Uterus (tissue), 2 donors: ENCODE results near the gene CHML.

ENCODE experiments used
- POLR2A ChIP-seq, 2 donors: fragments of 450-650 bp; IDR thresholded peaks; one replicate each; pipeline ENCODE4 v1.6.1; 2016; ENCODE audit warnings: antibody characterized with exemption in 2 of 2, mild to moderate bottlenecking in 1 of 2, moderate library complexity in 1 of 2
- TF ChIP-seq, protein P1 (sequence below), 4 experiments: fragments of 200-600 bp in 2 of 4; fragments of 450-650 bp in 2 of 4; sonication (generic) in 2 of 4; IDR thresholded peaks; one replicate each; pipeline ENCODE4 v1.5.1; 2016 to 2019; ENCODE audit warnings: antibody characterized with exemption in 4 of 4, mild to moderate bottlenecking in 2 of 4, moderate library complexity in 1 of 4

GRCh38 chr1:241627453-241628259, 12.5 kb downstream of the CHML start:
- TF ChIP-seq, protein P1, sequence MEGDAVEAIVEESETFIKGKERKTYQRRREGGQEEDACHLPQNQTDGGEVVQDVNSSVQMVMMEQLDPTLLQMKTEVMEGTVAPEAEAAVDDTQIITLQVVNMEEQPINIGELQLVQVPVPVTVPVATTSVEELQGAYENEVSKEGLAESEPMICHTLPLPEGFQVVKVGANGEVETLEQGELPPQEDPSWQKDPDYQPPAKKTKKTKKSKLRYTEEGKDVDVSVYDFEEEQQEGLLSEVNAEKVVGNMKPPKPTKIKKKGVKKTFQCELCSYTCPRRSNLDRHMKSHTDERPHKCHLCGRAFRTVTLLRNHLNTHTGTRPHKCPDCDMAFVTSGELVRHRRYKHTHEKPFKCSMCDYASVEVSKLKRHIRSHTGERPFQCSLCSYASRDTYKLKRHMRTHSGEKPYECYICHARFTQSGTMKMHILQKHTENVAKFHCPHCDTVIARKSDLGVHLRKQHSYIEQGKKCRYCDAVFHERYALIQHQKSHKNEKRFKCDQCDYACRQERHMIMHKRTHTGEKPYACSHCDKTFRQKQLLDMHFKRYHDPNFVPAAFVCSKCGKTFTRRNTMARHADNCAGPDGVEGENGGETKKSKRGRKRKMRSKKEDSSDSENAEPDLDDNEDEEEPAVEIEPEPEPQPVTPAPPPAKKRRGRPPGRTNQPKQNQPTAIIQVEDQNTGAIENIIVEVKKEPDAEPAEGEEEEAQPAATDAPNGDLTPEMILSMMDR (IDR thresholded peaks at IDR 0.05), result peak in 2 of 4 experiments; percentile 19 to 29
- TF ChIP-seq POLR2A (IDR thresholded peaks at IDR 0.05), result no peak
